WTC11 (cell line): ENCODE measurements around the gene NEK6.

Experiments used
- CTCF ChIP-seq: fragments of 200-600 bp; IDR thresholded peaks from 2 replicates; pipeline ENCODE4 v1.8.0; 2022; ENCODE audit warnings: antibody characterized with exemption
- EMX1 ChIP-seq: fragments of 250-450 bp; sonication (Bioruptor Pico); IDR thresholded peaks from 2 replicates; pipeline ENCODE4 v1.8.0; 2021; ENCODE audit warnings: mild to moderate bottlenecking

GRCh38 chr9:124340219-124341069, 82.7 kb downstream of the NEK6 start:
- no peak for TF ChIP-seq CTCF
- no peak for TF ChIP-seq EMX1 (CRISPR knock-in tag)
